Endothelial cell of umbilical vein (primary cell): Measurements from ENCODE around the gene OR6X1. TPM values are rescaled to one million over a fixed set of nuclear protein-coding genes. Genes with fewer than 3 reads are reported as not detected.
A peak's percentile ranks its signal among the peaks of the same experiment; 100 is the strongest.

Experiments used
- BruUV-seq: library from RNA; stranded (reverse); fragments of 400-500 nt; replicated peaks from 2 replicates; lab custom pipeline; 2021; lab: Mats Ljungman, UMichigan
- CTCF ChIA-PET: fragments of 300-600, 350-600 bp; sonication (Branson Sonifier 250); formaldehyde crosslinking; loops from one replicate; lab custom pipeline; 2021; ENCODE audit warnings: antibody characterized with exemption, inconsistent platforms; lab: Charles Lee
- POLR2A ChIA-PET: fragments of 300-600, 350-600 bp; sonication (Branson Sonifier 250); formaldehyde crosslinking; loops from one replicate; lab custom pipeline; 2021; ENCODE audit warnings: antibody characterized with exemption, inconsistent platforms; lab: Charles Lee
- DNase-seq: peaks from one replicate; pipeline ENCODE4 v3.0.0-alpha.2; 2011; ENCODE audit warnings: low read depth, low spot score
- FAIRE-seq: peaks from 2 replicates; lab custom pipeline; 2011; peaks lifted over from hg19 to GRCh38; lab: Jason Lieb, UNC
- H2AFZ ChIP-seq: 2 replicates; pipeline ENCODE4 v1.6.0; 2012; ENCODE audit warnings: low read depth, low read length, control low read depth, inconsistent platforms
- H3K27ac ChIP-seq: 2 replicates; pipeline ENCODE4 v1.5.1; 2011; ENCODE audit warnings: low read depth, mild to moderate bottlenecking, control low read depth, low read length, moderate library complexity; ENCODE audit not compliant: insufficient read depth
- H3K27me3 ChIP-seq, 2 experiments: 2 replicates each; pipeline versions ENCODE4 v1.6.0 to v1.6.1; 2011; ENCODE audit warnings: low read length in 2 of 2, mixed read lengths in 1 of 2; ENCODE audit not compliant: control insufficient read depth in 2 of 2, insufficient read depth in 2 of 2
- H3K36me3 ChIP-seq, 2 experiments: 2 replicates in 1 of 2; 3 replicates in 1 of 2; pipeline ENCODE4 v1.5.1; 2011; ENCODE audit warnings: low read length in 2 of 2, mild to moderate bottlenecking in 1 of 2, moderate library complexity in 1 of 2; ENCODE audit not compliant: control insufficient read depth in 2 of 2, insufficient read depth in 2 of 2; ENCODE audit errors: extremely low read depth in 1 of 2
- H3K4me1 ChIP-seq: 3 replicates; pipeline ENCODE4 v1.5.1; 2011; ENCODE audit warnings: mild to moderate bottlenecking, low read length; ENCODE audit not compliant: control insufficient read depth, insufficient read depth; ENCODE audit errors: extremely low read depth
- H3K4me2 ChIP-seq: 2 replicates; pipeline ENCODE4 v1.6.1; 2011; ENCODE audit warnings: low read length, control low read depth, mixed read lengths; ENCODE audit not compliant: insufficient read depth
- H3K4me3 ChIP-seq, 3 experiments: fragments of 200-600 bp in 1 of 3; sonication (generic), shearing (Covaris generic) in 1 of 3; replicated peaks in 1 of 3; 2 replicates each; pipeline ENCODE4 v1.5.1; 2011 to 2016; ENCODE audit warnings: control low read depth in 3 of 3, low read length in 3 of 3, mild to moderate bottlenecking in 2 of 3, inconsistent platforms in 1 of 3, low read depth in 1 of 3, moderate library complexity in 1 of 3; ENCODE audit not compliant: insufficient read depth in 1 of 3
- H3K79me2 ChIP-seq: 2 replicates; pipeline ENCODE4 v1.6.0; 2012; ENCODE audit warnings: low read length, inconsistent platforms; ENCODE audit not compliant: control insufficient read depth, insufficient read depth
- H3K9ac ChIP-seq: replicated peaks from 2 replicates; pipeline ENCODE3; 2011; ENCODE audit warnings: low read length, control low read depth; ENCODE audit not compliant: insufficient read depth; ENCODE audit errors: extremely low read depth
- H3K9me1 ChIP-seq: replicated peaks from 3 replicates; pipeline ENCODE4 v1.6.0; 2011; ENCODE audit warnings: mild to moderate bottlenecking, low read length; ENCODE audit not compliant: control insufficient read depth, insufficient read depth; ENCODE audit errors: extremely low read depth
- H3K9me3 ChIP-seq: replicated peaks from 2 replicates; pipeline ENCODE4 v1.5.1; 2012; ENCODE audit warnings: low read length, inconsistent platforms; ENCODE audit not compliant: control insufficient read depth, insufficient read depth
- H4K20me1 ChIP-seq: replicated peaks from 2 replicates; pipeline ENCODE3; 2011; ENCODE audit warnings: mild to moderate bottlenecking, low read length; ENCODE audit not compliant: control insufficient read depth, insufficient read depth; ENCODE audit errors: extremely low read depth
- CTCF ChIP-seq, 2 donors: IDR thresholded peaks; 1 replicate in 1 of 2; 2 replicates in 1 of 2; pipeline ENCODE4 v1.5.1; 2011; ENCODE audit warnings: low read length in 2 of 2, mild to moderate bottlenecking in 2 of 2, moderate library complexity in 2 of 2, control low read depth in 1 of 2, inconsistent platforms in 1 of 2, low read depth in 1 of 2; ENCODE audit not compliant: insufficient read depth in 1 of 2; ENCODE audit errors: extremely low read depth in 1 of 2
- FOS ChIP-seq: IDR thresholded peaks from 2 replicates; pipeline ENCODE4 v1.6.1; 2011; ENCODE audit warnings: mild to moderate bottlenecking, low read length, moderate library complexity, borderline replicate concordance; ENCODE audit not compliant: insufficient read depth
- GATA2 ChIP-seq: IDR thresholded peaks from 2 replicates; pipeline ENCODE4 v1.7.0; 2011; ENCODE audit warnings: low read depth, mild to moderate bottlenecking, moderate library complexity, mixed read lengths, low read length; ENCODE audit not compliant: insufficient read length, insufficient read depth
- MAX ChIP-seq: IDR thresholded peaks from 2 replicates; pipeline ENCODE4 v1.6.1; 2011; ENCODE audit not compliant: insufficient read depth, insufficient read length
- MYC ChIP-seq: IDR thresholded peaks from one replicate; pipeline ENCODE4 v1.6.1; 2011; ENCODE audit warnings: mild to moderate bottlenecking, low read depth, low read length
- POLR2A ChIP-seq: IDR thresholded peaks from 2 replicates; pipeline ENCODE4 v1.6.1; 2012; ENCODE audit warnings: low read depth, mild to moderate bottlenecking, control low read depth, low read length
- POLR2AphosphoS5 ChIP-seq: IDR thresholded peaks from 2 replicates; pipeline ENCODE4 v1.6.1; 2012; ENCODE audit warnings: low read depth, mild to moderate bottlenecking, control low read depth, low read length, moderate library complexity; ENCODE audit not compliant: insufficient read depth
- dilution Hi-C: fragments of 300-500 bp; cut with MboI; formaldehyde crosslinking; loops from one replicate; pipeline ENCODE4 v1.15.0; 2019; ENCODE audit warnings: low sequenced_read_pairs; ENCODE audit not compliant: extremely low pct_ligation_motif_present
- intact Hi-C: fragments of 100-400 bp; cut with micrococcal nuclease; formaldehyde crosslinking; loops from one replicate; pipeline ENCODE4 v1.10.0; 2022
- polyA plus RNA-seq, 4 experiments: library from polyadenylated mRNA; depleted of rRNA in 3 of 4; stranded (reverse) in 3 of 4; unstranded in 1 of 4; fragments of >200 nt; gene quantifications; 2 replicates each; pipeline versions ENCODE4 v1.2.1 to v1.2.3, GENCODE V29; 2011 to 2012; ENCODE audit warnings: missing spikeins in 1 of 4
- total RNA-seq: library from RNA; stranded (reverse); gene quantifications from 2 replicates; pipeline ENCODE4 v1.2.3, GENCODE V29; 2021

Gene OR6X1
- total and polyA plus RNA-seq, 2 donors (not counting 3 experiments of a cell fraction or from before 2014, with no cell fraction given) = not detected

- CTCF ChIA-PET = interaction anchor here (0.7 to 1.0 kb wide), 4 partner anchors 15 to 453 kb away, joined by 3 to 4 read pairs (median 3); no protein-coding TSS in a partner anchor
- peak within 1 kb of the TSS; percentile 85 for H3K4me2 ChIP-seq
- peak within 1 kb of the TSS; percentile 58 to 89 (median 64) for H3K4me3 ChIP-seq
- H3K27ac ChIP-seq = peak within 1 kb of the TSS; percentile 10
- peak within 1 kb of the TSS; percentile 78 for H3K9ac ChIP-seq
- peaks cover 0 to under 1% of the 10 kb centered on the region in 2 experiments for H3K27me3 ChIP-seq
- FAIRE-seq (peak; percentile 96), DNase-seq (peak; percentile 91)
- H4K20me1 ChIP-seq = no peaks in the 10 kb centered on the region
- H2AFZ ChIP-seq = peak within 1 kb of the TSS; percentile 91
- H3K4me1 ChIP-seq = peaks cover 14% of the 10 kb centered on the region
- BruUV-seq = no TSS peak
- H3K9me3 ChIP-seq = no peaks in the 10 kb centered on the region
- peaks cover 0 to 2% of the 10 kb centered on the region in 2 experiments for H3K36me3 ChIP-seq
- TF ChIP-seq POLR2AphosphoS5 (peak; percentile 77), FOS (no peak), CTCF (IDR thresholded peaks at IDR 0.05; ENCODE audit: extremely low read depth in 1 of 2, insufficient read depth in 1 of 2, low read depth in 1 of 2, low read length in 2 of 2) (peak in 1 of 2 donors; percentile 0), POLR2A (peak; percentile 81), MYC (peak; percentile 92), MAX (peak; percentile 93), GATA2 (no peak)
- dilution Hi-C loops = no loop called here
- intact Hi-C loops = loop anchor here (1.0 to 5.0 kb wide), 4 partner anchors 233 to 456 kb away; no protein-coding TSS in a partner anchor
- no peaks in the 10 kb centered on the region for H3K9me1 ChIP-seq
- H3K79me2 ChIP-seq = peaks cover 47% of the 10 kb centered on the region
- POLR2A ChIA-PET = no interaction called here
Observed at GRCh38 chr11:123741159-123742030, 12.9 kb downstream of the OR6X1 start, which contains the start of gene ZNF202. Gene ZNF202, minus strand, starts transcription at chr11:123741660. Its CDS starts 10,772 bp downstream, at chr11:123730888.
